COLO668 (cell line): ENCODE data around the gene RAB9A.
"Not testable (repeated sequence)": the region's sequence is repeated elsewhere in the genome, so short reads cannot be mapped to it uniquely, and the experiment has no call there.

Experiments
- DNase-seq: peaks from one replicate; lab custom pipeline; 2025; ENCODE audit not compliant: unreplicated experiment; lab: John Stamatoyannopoulos, UW

The RAB9A gene

DNA sequence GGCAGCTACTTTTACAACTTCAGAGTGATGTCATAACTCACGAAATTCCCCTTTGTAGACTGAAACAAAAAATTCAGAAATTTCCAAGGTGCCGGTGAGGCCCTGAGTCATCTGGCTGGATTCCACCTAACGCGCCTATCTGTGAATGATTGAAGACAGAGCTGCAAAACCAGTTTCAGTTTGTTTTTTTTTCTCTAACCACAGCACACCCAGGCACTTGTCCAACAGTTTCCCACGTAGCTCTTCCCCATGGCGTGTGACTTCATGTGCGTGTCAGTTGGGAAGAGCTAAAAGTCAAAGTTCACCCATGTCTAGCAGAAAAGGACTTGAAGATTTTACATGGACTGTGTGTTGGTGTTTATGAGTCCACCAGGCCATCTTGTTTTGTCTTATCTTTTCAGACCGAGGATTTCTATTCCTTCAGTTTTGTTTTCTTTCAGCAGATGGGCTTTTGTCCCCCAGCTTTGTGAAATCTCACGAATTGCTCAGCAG lies 19.6 kb upstream of the RAB9A start:
- peak; percentile 51 for DNase-seq

DNA sequence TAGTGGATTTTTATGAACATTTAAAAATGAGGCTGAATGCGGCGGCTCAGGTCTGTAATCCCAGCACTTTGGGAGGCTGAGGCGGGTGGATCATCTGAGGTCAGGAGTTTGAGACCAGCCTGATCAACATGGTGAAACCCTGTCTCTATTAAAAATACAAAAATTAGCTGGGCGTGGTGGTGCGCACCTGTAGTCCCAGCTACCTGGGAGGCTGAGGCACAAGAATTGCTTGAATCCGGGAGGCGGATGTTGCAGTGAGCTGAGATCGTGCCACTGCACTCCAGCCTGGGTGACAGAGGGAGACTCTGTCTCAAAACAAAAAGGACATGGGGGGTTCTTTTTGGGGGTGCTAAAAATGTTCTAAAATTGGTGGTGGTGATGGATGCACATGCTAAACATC lies 19.2 kb upstream of the RAB9A start:
- not testable (repeated sequence) for DNase-seq

DNA sequence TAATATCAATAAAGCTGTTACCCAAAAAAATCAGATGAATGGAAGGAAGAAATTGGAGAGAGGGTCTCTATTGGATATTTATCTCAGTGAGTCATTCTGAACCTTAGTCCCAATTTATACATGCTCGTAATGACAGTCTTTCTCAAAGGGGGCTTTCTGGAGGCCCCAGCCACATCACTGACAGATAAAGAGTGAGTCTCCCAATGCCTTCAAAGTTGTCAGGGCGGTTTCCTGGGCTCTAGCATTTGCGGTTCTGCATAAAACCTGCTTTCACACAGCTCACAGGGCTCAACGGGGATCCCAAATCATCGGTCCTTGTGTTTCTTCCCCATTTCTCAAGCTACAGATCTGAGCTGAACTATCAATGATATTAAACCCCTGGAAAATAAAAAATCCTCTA lies 18.7 kb upstream of the RAB9A start:
- no peak for DNase-seq

DNA sequence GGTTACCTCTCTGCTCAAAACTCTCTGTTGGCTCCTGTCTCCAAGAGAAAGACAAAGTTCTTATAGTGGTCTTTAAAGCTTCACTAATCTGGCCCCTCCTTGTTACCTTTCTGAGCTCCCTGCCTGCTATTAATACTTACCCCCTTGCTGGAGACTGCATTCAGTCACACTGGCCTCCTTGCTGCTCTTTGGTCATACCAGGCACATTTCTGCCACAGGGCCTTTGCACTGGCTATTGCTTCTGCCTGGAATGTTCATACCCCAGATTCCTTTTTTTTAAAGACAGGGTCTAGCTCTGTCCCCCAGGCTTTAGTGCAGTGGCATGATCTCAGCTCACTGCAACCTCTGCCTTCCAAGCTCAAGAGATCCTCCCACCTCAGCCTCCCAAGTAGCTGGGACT lies 15.9 kb upstream of the RAB9A start:
- no peak for DNase-seq

DNA sequence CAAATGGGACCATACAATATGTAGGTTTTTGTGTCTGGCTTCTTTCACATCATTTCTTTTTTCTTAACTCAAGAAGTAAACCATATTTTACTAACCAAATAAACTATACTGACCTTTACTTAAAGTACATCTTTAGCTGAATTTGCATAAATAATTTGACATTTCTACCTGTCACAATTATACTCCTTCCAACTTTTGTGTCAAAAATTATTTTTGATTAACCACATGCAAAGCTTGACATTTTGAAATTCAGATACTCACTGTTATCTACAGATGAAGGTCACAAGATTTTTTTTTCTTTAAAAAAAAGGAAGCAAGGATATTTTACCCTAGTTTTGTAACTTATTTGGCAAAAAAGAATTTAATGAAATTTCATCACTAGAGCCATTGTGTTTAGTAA lies 12.0 kb upstream of the RAB9A start:
- DNase-seq: no peak

DNA sequence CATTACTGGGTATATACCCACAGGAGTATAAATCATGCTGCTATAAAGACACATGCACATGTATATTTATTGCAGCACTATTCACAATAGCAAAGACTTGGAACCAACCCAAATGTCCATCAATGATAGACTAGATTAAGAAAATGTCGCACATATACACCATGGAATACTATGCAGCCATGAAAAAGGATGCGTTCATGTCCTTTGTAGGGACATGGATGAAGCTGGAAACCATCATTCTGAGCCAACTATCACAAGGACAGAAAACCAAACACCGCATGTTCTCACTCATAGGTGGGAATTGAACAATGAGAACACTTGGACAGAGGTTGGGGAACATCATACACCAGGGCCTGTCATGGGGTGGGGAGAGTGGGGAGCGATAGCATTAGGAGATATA lies 9.2 kb upstream of the RAB9A start:
- not testable (repeated sequence) for DNase-seq

DNA sequence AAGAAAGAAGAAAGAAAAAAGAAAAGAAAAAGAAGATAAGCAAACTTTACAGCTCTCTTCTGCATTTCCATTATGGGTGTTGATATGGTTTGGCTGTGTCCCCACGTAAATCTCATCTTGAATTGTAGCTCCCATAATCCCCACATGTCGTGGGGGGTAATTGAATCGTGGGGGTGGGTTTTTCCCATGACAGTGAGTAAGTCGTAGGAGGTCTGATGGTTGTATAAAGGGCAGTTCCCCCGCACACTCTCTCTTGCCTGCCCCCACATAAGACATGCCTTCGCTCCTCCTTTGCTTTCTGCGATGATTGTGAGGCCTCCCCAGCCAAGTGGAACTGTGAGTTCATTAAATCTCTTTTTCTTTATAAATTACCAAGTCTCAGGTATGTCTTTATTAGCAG lies 7.3 kb upstream of the RAB9A start:
- no peak for DNase-seq

DNA sequence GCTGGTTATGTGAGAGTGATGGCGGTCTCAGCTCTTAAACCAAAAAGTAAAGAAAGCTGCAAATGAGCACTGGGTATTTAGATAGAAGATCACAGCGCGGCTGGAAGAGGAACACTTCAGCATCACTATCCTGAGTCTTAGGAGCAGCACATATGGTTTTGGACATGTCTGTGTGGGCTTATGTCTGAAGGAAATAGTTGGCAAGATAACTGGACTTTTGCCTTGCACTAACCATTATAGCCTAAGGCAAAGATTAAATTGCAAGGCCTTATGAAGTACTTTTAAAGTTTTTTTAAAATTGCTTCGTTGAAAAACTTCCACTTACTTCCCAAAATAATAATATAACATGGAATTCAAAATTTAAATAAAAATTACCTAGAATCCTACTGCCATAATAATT lies 4.6 kb upstream of the RAB9A start:
- no peak for DNase-seq

DNA sequence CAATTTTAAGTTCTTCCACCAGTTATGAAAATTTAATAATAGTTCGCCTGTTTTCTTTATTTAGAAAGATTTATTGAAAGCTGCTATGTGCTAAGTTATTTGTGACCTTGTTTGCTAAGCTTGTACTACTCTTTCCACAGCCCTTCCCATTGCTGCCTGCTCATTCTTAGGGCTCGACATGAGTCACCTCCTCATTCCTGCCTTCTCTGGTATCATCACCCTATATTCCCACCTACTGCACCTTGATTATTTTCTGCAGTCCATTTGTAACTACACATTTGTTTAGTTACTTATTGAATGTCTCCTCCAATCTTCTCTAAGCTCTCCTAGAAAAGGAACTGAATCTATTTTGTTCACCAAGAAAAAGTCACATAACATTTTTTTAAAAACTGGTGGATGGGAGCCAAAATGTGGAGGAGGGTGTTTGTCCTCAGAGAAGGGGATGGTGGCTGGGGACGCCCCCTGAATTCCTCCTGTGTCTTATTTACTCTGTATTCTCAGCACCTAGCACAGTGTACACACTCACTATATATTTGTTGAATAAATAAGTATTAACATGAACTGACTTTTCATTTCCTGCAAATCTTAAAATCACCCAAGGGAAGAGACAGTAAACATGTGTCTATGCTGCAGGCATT lies 3.7 kb upstream of the RAB9A start:
- DNase-seq: no peak

DNA sequence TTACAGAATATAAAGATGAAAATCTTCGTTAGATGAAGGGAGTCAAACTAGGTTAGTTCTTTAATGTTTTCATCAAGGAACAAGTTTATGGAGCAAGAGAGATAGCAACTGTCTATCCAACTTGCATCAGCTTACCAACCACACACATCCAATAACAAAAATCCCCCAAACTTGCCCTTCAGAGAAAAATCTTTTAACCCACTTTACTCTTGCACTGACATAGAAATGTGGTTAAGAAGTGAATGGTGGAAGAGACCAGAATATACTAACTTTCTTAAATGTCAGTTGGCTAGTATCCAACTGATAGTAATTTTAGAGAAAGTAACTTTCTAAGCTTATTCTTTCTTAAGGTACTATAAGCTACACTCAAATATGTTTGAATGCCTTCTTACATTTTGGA lies 1.7 kb upstream of the RAB9A start:
- no peak for DNase-seq

DNA sequence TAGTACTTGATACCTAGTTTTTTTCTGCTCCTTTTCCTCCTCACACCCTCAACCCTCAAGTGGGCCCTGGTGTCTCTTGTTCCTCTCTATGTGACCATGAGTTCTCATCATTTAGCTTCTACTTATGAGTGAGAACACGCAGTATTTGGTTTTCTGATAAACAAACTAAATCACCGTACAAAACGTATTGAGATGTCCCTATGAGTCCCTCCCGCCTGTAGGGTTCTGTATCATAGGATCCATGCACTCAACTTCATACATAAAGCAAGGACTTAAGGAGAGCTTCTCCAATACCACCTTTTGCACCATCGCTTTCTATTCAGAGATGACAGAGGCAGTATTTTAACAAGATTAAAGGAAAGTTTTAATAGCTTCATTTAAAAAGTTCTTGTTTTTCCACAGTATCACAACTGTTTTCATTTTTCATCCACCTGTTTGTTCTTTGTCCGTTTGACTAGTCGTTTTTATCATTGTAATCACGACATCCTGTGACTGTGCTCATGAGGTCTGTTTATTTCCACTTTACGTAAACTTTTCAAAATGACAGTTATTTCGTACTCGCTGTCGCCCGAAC lies 457 bp upstream of the RAB9A start:
- no peak for DNase-seq

DNA sequence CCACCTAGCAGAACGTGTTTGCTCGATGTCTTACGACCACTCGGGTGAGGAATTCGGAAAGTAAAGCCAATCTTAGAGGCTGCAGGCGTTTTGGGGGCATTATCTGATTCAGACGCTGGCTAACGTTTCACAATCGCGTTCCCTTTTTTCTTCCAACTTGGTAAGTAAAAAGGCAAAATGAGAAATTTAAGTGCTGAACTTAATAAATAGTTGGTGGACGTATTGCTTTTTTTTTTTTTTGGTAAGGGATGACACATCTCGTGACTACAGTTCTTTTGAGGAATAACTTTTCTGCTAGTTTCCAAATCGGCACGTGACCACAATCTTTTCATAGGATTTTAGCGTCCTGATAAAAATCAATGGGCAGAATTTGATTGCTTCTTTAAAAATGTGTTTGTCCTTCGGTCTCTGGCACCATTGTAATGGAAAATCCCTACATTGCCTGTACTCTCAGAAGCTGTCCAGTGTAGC lies 848 bp downstream of the RAB9A start:
- no peak for DNase-seq

DNA sequence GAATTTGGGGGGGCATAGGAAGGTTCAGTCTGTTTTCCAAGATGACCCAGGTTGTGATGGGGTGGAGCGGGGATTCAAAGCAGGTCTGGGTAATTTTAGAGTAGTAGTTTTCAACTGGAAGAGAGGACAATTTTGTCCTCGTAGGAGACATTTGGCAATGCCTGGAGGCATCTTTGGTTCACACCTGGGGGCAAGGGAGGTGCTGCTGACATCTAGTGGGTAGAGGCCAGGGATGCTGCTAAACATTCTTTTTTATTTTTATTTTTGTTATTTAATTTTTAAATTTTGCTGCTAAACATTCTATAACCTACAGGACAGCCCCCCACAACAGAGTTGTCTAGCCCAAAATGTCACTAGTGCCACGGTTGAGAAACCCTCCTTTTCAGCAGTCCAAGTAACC lies 1.9 kb downstream of the RAB9A start:
- DNase-seq: peak; percentile 2

DNA sequence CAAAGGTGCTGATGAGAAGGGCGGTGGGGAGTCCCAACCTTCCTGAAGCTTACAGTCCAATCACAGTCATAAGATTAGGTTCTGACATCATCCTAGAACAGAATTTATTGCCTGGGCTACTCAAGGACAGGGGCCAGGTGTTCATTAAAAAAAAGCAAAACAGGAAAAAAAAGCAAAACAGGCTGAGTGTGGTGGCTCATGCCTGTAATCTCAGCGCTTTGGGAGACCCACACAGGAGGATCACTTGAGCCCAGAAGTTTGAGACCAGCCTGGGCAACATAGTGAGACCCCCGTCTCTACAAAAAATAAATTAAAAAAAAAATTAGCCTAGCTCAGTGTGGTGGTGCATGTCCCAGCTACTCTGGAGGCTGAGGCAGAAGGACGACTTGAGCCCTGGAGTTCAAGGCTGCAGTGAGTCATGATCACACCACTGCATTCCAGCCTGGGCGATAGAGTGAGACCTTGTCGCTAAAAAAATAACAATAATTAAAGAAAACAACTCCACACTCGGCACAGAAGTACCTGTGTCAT lies 3.0 kb downstream of the RAB9A start:
- no peak for DNase-seq

DNA sequence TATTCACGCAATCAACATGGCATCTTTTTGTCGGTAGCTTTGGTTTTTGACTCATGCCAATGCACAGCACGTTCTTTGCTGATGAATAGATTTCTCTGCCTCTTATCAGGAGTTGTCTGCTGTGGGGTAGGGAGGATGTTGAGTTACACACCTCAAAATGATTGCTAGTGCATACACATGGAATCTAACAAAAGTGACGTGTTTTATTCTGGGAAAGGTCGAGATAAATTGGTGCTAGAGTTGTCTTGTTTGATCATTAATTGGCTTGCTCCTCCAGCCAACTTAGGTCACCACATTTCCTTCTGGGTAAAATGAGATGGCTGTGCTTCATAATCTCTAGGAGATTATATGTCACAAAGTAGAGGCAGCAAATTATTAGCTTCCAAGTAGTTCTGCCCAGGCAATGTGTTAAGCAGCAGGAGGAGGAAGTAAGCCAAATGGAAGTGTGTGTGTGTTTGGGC lies 3.9 kb downstream of the RAB9A start:
- DNase-seq: no peak

DNA sequence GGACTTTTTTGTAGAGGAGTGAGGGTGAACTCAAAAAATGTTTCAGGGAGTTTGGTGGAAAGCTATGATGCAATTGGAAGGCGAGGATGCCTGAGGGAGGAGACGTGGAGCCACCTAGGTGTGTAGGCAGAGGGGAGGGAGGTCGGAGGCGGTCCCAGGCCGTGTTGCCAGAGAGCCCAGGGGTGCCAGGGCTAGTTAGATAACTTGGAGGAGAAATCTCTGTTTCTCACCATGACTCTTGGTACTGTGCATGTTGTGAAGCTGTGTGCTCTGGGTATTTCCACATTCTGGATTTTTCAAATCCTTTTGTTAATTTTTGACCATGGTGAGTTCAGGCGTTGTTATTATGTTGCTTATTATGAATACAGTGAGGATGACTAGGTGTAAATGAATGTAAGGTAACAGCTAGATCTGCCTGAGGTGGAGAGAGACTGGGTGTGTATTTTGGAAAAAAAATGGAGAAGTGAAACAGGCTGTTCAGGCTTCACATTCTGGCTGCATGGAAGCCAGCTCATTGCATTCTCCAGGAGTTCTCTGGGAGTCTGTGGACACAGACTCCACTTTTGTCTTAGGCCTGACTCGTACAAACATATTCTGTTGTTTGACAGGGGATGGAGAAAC lies 4.5 kb downstream of the RAB9A start:
- no peak for DNase-seq

DNA sequence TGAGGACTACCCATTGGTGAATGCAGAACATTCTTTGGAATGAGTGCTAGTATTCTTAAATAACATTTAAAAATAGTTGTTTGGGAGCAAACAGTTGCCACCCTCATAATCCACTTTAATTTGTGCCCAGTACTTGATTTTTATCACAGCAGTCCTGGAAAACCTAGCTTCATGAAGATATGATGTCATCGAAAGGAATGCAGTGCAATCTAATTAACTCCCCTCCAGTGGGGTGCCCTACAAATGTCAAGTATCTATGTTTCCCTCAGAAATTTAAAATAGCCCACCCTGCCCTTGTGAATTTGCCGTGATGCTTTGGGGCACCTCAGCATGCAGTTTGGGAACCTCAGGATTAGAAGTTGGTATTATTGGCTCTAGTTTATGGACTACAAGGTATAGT lies 5.4 kb downstream of the RAB9A start:
- DNase-seq: no peak

DNA sequence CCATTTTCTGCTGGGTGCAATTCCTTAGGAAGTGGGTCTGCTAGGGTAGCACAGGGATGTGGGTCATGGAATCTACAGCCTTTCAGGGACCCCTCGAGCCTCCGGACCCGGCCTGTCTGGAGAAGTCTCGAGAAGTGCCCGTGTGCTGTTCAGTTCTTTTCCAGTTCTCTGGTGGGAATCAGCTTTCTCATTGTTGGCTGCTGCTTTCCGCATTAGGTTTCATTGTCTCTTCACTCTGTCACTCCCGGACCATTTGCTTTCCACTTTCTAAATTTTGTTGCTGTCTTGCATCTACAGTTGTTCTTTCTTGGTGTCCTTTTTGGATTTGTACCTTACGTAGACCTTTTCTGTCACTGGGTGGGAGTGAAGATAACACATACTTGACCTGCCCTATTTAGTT lies 6.1 kb downstream of the RAB9A start:
- DNase-seq: no peak

DNA sequence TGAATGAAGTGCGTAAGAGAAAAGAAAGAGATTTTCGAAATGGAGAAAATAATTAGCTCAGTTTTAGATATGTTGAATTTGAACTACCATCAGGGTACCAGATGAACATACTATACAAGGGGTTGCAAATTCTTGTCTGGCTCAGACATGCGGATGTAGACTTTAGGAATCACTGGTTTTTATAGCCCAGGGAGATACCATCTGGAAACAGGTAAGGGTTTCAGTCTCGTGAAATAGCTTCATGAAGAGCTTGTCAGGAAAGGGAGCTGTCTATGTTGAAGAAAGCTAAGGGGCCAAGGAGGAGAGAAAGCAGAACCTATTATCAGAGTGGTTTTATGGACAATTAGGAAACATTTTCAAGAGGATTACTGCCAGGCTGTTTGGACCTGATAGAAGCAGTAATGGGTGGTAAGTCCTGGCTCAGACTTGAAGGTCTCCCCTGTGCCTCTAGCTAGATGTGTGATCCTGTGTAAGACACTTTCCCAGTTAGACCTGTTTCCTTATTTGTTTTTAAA lies 6.7 kb downstream of the RAB9A start:
- no peak for DNase-seq

DNA sequence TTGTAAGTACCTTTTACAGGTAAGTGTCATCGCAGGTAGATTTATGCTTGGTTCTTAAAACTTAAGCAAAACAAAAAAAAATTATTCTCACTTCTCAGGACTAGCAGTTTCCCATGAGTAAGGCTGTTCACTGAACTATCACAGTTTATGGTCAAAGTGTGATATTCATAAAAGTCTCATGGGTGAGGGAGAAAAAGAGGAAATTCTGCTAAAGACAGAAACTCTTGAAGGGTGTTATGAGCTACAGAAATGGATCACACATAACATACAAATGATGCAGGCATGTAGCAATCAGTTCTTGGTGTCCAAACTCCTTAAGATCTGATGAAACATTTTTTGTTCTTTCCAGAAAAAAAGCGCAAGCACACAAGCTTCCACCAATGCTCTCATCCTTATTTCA lies 8.5 kb downstream of the RAB9A start:
- DNase-seq: no peak

DNA sequence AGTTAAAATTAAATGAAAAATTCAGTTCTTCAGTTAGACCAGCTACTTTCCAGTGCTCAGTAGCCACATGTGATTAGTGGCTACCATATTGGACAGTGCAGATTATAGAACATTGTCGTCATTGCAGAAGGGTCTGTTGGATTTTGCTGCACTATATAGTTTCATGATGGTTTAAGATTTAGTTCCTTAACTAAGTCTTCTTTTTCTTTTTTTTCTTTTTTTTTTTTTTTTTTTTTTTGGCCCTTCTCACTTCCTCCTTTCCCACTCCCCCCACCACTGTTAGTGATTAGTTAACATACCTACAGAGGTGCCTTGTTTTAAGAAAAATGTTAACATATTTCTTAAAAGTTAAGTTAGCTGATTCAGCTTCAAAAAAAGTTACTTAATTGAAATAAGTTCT lies 9.0 kb downstream of the RAB9A start:
- DNase-seq: no peak

DNA sequence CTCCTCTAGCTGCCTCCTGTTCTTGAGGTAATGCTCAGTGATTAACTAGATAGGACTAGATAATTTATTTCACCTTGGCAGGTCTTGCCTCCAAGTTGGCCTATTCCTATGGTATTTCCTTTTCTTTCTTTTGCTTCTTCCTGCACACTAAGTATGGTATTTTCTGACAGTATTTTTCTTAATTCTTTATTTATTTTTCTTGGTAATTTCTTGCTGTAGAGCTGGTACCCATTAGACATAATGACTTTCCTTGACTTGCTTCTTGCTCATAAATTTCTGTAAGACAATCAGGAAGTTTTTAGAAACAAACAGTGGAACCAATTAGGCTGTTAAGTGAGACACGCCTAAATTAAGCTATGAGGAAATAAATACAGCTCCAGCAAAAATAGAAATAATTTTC lies 9.5 kb downstream of the RAB9A start:
- no peak for DNase-seq
